H9 (cell line): Measurements from ENCODE around the gene PLAC8. TPM values are rescaled to one million over a fixed set of nuclear protein-coding genes. Genes with fewer than 3 reads are reported as not detected.

Source experiments
- DNase-seq: peaks from one replicate; pipeline ENCODE4 v3.0.0-alpha.2; 2017
- H2AFZ ChIP-seq: one replicate; pipeline ENCODE4 v1.6.1; 2013; ENCODE audit warnings: mild to moderate bottlenecking, low read length, control low read depth, moderate library complexity
- H2AK5ac ChIP-seq: 2 replicates; pipeline ENCODE4 v1.6.1; 2013; ENCODE audit warnings: low read length, control low read depth, mixed read lengths; ENCODE audit not compliant: insufficient read length
- H2BK120ac ChIP-seq: one replicate; pipeline ENCODE4 v1.6.1; 2013; ENCODE audit warnings: low read depth, mild to moderate bottlenecking, low read length, control low read depth, inconsistent platforms; ENCODE audit not compliant: poor library complexity, severe bottlenecking
- H2BK12ac ChIP-seq: 2 replicates; pipeline ENCODE4 v1.6.1; 2013; ENCODE audit warnings: low read length, control low read depth, mixed read lengths, low read depth; ENCODE audit not compliant: insufficient read length
- H2BK15ac ChIP-seq: 2 replicates; pipeline ENCODE4 v1.6.1; 2013; ENCODE audit warnings: low read depth, low read length, control low read depth
- H2BK20ac ChIP-seq: one replicate; pipeline ENCODE4 v1.6.1; 2013; ENCODE audit warnings: low read depth, mild to moderate bottlenecking, low read length, control low read depth, inconsistent platforms; ENCODE audit not compliant: poor library complexity, severe bottlenecking
- H2BK5ac ChIP-seq: 2 replicates; pipeline ENCODE4 v1.6.1; 2013; ENCODE audit warnings: low read length, control low read depth, mixed read lengths; ENCODE audit not compliant: insufficient read length
- H3K14ac ChIP-seq: 2 replicates; pipeline ENCODE4 v1.6.1; 2013; ENCODE audit warnings: low read length, control low read depth; ENCODE audit not compliant: insufficient read depth
- H3K18ac ChIP-seq: 2 replicates; pipeline ENCODE4 v1.6.1; 2013; ENCODE audit warnings: low read depth, mild to moderate bottlenecking, mixed read lengths, low read length, control low read depth; ENCODE audit not compliant: insufficient read length
- H3K23ac ChIP-seq: 2 replicates; pipeline ENCODE4 v1.6.1; 2013; ENCODE audit warnings: low read length, control low read depth, mixed read lengths, low read depth; ENCODE audit not compliant: insufficient read length
- H3K23me2 ChIP-seq: 2 replicates; pipeline ENCODE4 v1.6.1; 2013; ENCODE audit warnings: low read depth, mild to moderate bottlenecking, mixed read lengths, low read length, control low read depth; ENCODE audit not compliant: insufficient read length, poor library complexity, severe bottlenecking
- H3K27ac ChIP-seq: 2 replicates; pipeline ENCODE4 v1.5.1; 2013; ENCODE audit warnings: low read length, control low read depth, mixed read lengths, low read depth; ENCODE audit not compliant: insufficient read length
- H3K27me3 ChIP-seq: 2 replicates; pipeline ENCODE4 v1.6.1; 2013; ENCODE audit warnings: low read length, control low read depth, inconsistent platforms; ENCODE audit not compliant: insufficient read depth
- H3K4ac ChIP-seq: 2 replicates; pipeline ENCODE4 v1.6.1; 2013; ENCODE audit warnings: low read depth, mild to moderate bottlenecking, control low read depth, inconsistent platforms, low read length, moderate library complexity
- H3K4me1 ChIP-seq: 2 replicates; pipeline ENCODE4 v1.6.1; 2013; ENCODE audit warnings: low read length, control low read depth, inconsistent platforms; ENCODE audit not compliant: insufficient read depth
- H3K4me2 ChIP-seq: 2 replicates; pipeline ENCODE4 v1.6.1; 2013; ENCODE audit warnings: low read length, control low read depth, mixed read lengths; ENCODE audit not compliant: insufficient read length, insufficient read depth
- H3K56ac ChIP-seq: 2 replicates; pipeline ENCODE4 v1.6.1; 2013; ENCODE audit warnings: low read depth, mild to moderate bottlenecking, mixed read lengths, low read length, control low read depth; ENCODE audit not compliant: insufficient read length
- H3K79me1 ChIP-seq: 2 replicates; pipeline ENCODE4 v1.6.1; 2013; ENCODE audit warnings: low read depth, mild to moderate bottlenecking, moderate library complexity, low read length, control low read depth, inconsistent platforms; ENCODE audit not compliant: insufficient read depth, poor library complexity, severe bottlenecking
- H3K79me2 ChIP-seq: 2 replicates; pipeline ENCODE4 v1.6.1; 2013; ENCODE audit warnings: low read length, control low read depth, inconsistent platforms; ENCODE audit not compliant: insufficient read depth
- H3K9ac ChIP-seq: 2 replicates; pipeline ENCODE4 v1.6.1; 2013; ENCODE audit warnings: low read length, control low read depth, mixed read lengths; ENCODE audit not compliant: insufficient read length; ENCODE audit errors: extremely low read depth
- H3K9me3 ChIP-seq: one replicate; pipeline ENCODE4 v1.6.1; 2013; ENCODE audit warnings: low read depth, low read length, inconsistent platforms; ENCODE audit not compliant: control insufficient read depth
- H3T11ph ChIP-seq: one replicate; pipeline ENCODE4 v1.6.1; 2013; ENCODE audit warnings: mild to moderate bottlenecking, low read length, control low read depth, inconsistent platforms
- H4K20me1 ChIP-seq: one replicate; pipeline ENCODE4 v1.6.1; 2013; ENCODE audit not compliant: control insufficient read depth, insufficient read length, insufficient read depth
- H4K5ac ChIP-seq: 2 replicates; pipeline ENCODE4 v1.6.1; 2013; ENCODE audit warnings: low read depth, mild to moderate bottlenecking, mixed read lengths, low read length, control low read depth; ENCODE audit not compliant: insufficient read length
- H4K8ac ChIP-seq: replicated peaks from 2 replicates; pipeline ENCODE4 v1.6.1; 2013; ENCODE audit warnings: low read length, control low read depth, mixed read lengths, low read depth; ENCODE audit not compliant: insufficient read length
- H4K91ac ChIP-seq: 2 replicates; pipeline ENCODE4 v1.6.1; 2013; ENCODE audit warnings: low read depth, mild to moderate bottlenecking, moderate library complexity, mixed read lengths, low read length, control low read depth; ENCODE audit not compliant: insufficient read length
- H3K27ac Mint-ChIP-seq, 3 experiments: 2 replicates in 2 of 3; 3 replicates in 1 of 3; pipeline ENCODE4 v1.8.0; 2020 to 2021; ENCODE audit warnings: mixed read lengths in 3 of 3, mild to moderate bottlenecking in 1 of 3, moderate library complexity in 1 of 3
- H3K27me3 Mint-ChIP-seq: 2 replicates; pipeline ENCODE4 v1.8.0; 2021; ENCODE audit warnings: low read depth, mild to moderate bottlenecking, moderate library complexity, mixed read lengths
- H3K36me3 Mint-ChIP-seq, 3 experiments: 2 replicates in 2 of 3; 3 replicates in 1 of 3; pipeline ENCODE4 v1.8.0; 2020 to 2021; ENCODE audit warnings: low read depth in 3 of 3, mixed read lengths in 3 of 3; ENCODE audit not compliant: insufficient read depth in 1 of 3
- H3K4me1 Mint-ChIP-seq, 2 experiments: 2 replicates each; pipeline ENCODE4 v1.8.0; 2020; ENCODE audit warnings: mixed read lengths in 2 of 2
- H3K4me3 Mint-ChIP-seq, 2 experiments: 2 replicates in 1 of 2; 3 replicates in 1 of 2; pipeline ENCODE4 v1.8.0; 2020 to 2021; ENCODE audit warnings: mild to moderate bottlenecking in 2 of 2, mixed read lengths in 2 of 2, moderate library complexity in 1 of 2
- H3K9me3 Mint-ChIP-seq, 2 experiments: 2 replicates in 1 of 2; 3 replicates in 1 of 2; pipeline ENCODE4 v1.8.0; 2020; ENCODE audit warnings: mild to moderate bottlenecking in 2 of 2, mixed read lengths in 2 of 2, moderate library complexity in 1 of 2
- CTCF ChIP-seq: fragments of 200-600 bp; sonication (generic); conservative IDR thresholded peaks from 3 replicates; pipeline ENCODE4 v1.8.0; 2021; ENCODE audit warnings: antibody characterized with exemption, mild to moderate bottlenecking
- WGBS: extraction: QIAGEN DNeasy Blood & Tissue Kit; methylation state at CpG from one replicate; pipeline ENCODE4 v1.1.7; 2013; ENCODE audit warnings: missing lambda C conversion rate, low lambda C conversion rate, mixed read lengths; ENCODE audit not compliant: insufficient read length; ENCODE audit errors: extremely low coverage; 5-methylcytosine and 5-hydroxymethylcytosine counted together
- total RNA-seq: library from RNA; stranded (reverse); gene quantifications from 2 replicates; pipeline ENCODE4 v1.2.1, GENCODE V29; 2021

PLAC8 gene
- total RNA-seq, 1 experiment from 2014 or later, result 1.6 TPM

- Histone ChIP-seq H3K79me2 (no peaks in the 10 kb centered on the region), H3K4me1 (no peaks in the 10 kb centered on the region), H4K8ac (no peak overlapping the region), H3K4ac (no peak overlapping the region), H2BK120ac (no peak overlapping the region), H2AK5ac (no peak overlapping the region), H3K23ac (no peak overlapping the region), H3K27ac (no peak overlapping the region), H3K56ac (no peak overlapping the region), H2BK12ac (no peak overlapping the region), H2BK20ac (no peak overlapping the region), H3K27me3 (no peaks in the 10 kb centered on the region), H2AFZ (no peak overlapping the region), H3K79me1 (no peaks in the 10 kb centered on the region), H4K20me1 (no peaks in the 10 kb centered on the region), H3K9me3 (no peaks in the 10 kb centered on the region), H3K18ac (no peak overlapping the region), H3K4me2 (no peak overlapping the region), H3K23me2 (no peaks in the 10 kb centered on the region), H3T11ph (no peak overlapping the region), H2BK5ac (no peak overlapping the region), H3K14ac (no peak overlapping the region), H3K9ac (no peak overlapping the region), H2BK15ac (no peak overlapping the region), H4K5ac (no peak overlapping the region), H4K91ac (no peak overlapping the region)
- no peaks in the 10 kb centered on the region; the same call in none of the 2 replicates for H3K27me3 Mint-ChIP-seq
- no peak overlapping the region for H3K4me3 Mint-ChIP-seq
- H3K27ac Mint-ChIP-seq, result no peak overlapping the region; a peak in 1 of 7 replicates
- H3K9me3 Mint-ChIP-seq, result peaks cover 0 to 3% of the 10 kb centered on the region in 2 experiments; a peak in 1 of 5 replicates
- peaks cover 4 to 11% of the 10 kb centered on the region in 2 experiments; a peak in 3 of 4 replicates for H3K4me1 Mint-ChIP-seq
- TF ChIP-seq CTCF, result no peak
- no CpG with 5 or more reads among the region's 2 CpGs for WGBS
- H3K36me3 Mint-ChIP-seq, result no peaks in the 10 kb centered on the region; a peak in 1 of 7 replicates
- no peak for DNase-seq
These were observed 38.9 kb upstream of the PLAC8 start for GRCh38 chr4:83153417-83153816.
